Nephron (organoid): Measurements from ENCODE around the gene TMCO4.

Experiments
- H3K27ac Mint-ChIP-seq, 3 experiments: 2 replicates each; pipeline ENCODE4 v1.8.0; 2020; ENCODE audit warnings: mixed read lengths in 3 of 3, mild to moderate bottlenecking in 2 of 3, moderate library complexity in 1 of 3
- H3K27me3 Mint-ChIP-seq: 2 replicates; pipeline ENCODE4 v1.8.0; 2021; ENCODE audit warnings: low read depth, mild to moderate bottlenecking, moderate library complexity, mixed read lengths
- H3K36me3 Mint-ChIP-seq: 2 replicates; pipeline ENCODE4 v1.8.0; 2020; ENCODE audit warnings: low read depth, mixed read lengths
- H3K4me1 Mint-ChIP-seq: 2 replicates; pipeline ENCODE4 v1.8.0; 2020; ENCODE audit warnings: mixed read lengths
- H3K4me3 Mint-ChIP-seq, 3 experiments: 2 replicates each; pipeline ENCODE4 v1.8.0; 2020; ENCODE audit warnings: mild to moderate bottlenecking in 3 of 3, mixed read lengths in 3 of 3, moderate library complexity in 2 of 3
- H3K9me3 Mint-ChIP-seq: 2 replicates; pipeline ENCODE4 v1.8.0; 2020; ENCODE audit warnings: mixed read lengths
- CTCF ChIP-seq, 3 experiments: fragments of 200-600 bp; sonication (generic); IDR thresholded peaks; one replicate each; pipeline ENCODE4 v1.5.0; 2021; ENCODE audit warnings: antibody characterized with exemption in 3 of 3; ENCODE audit not compliant: unreplicated experiment in 3 of 3

The TMCO4 gene

GRCh38 chr1:19800076-19800804, 524 bp upstream of the TMCO4 start:
- TF ChIP-seq CTCF (IDR thresholded peaks at IDR 0.05; ENCODE audit: unreplicated experiment in 3 of 3), result no peak
- Mint-ChIP-seq H3K27ac (peak overlapping the region; percentile 80 to 91 (median 89)), H3K4me3 (peak overlapping the region; percentile 80 to 91 (median 86)), H3K9me3 (no peaks in the 10 kb centered on the region), H3K36me3 (no peaks in the 10 kb centered on the region), H3K4me1 (peaks cover 6% of the 10 kb centered on the region), H3K27me3 (peaks cover 30% of the 10 kb centered on the region)

GRCh38 chr1:19798486-19799229, 1.1 kb downstream of the TMCO4 start:
- Mint-ChIP-seq H3K9me3 (no peaks in the 10 kb centered on the region), H3K27me3 (peaks cover 25% of the 10 kb centered on the region), H3K36me3 (peaks cover 3% of the 10 kb centered on the region), H3K4me1 (peaks cover 6% of the 10 kb centered on the region), H3K4me3 (peak overlapping the region; percentile 72 to 81 (median 81)), H3K27ac (peak overlapping the region; percentile 42 to 79 (median 52))
- TF ChIP-seq CTCF (IDR thresholded peaks at IDR 0.05; ENCODE audit: unreplicated experiment in 3 of 3), result no peak

GRCh38 chr1:19797827-19798226, 1.9 kb downstream of the TMCO4 start:
- H3K36me3 Mint-ChIP-seq, result peaks cover 3% of the 10 kb centered on the region
- peak overlapping the region; percentile 6 to 70 (median 52) for H3K27ac Mint-ChIP-seq
- peaks cover 6% of the 10 kb centered on the region for H3K4me1 Mint-ChIP-seq
- peak overlapping the region; percentile 15 to 68 (median 43) for H3K4me3 Mint-ChIP-seq
- no peaks in the 10 kb centered on the region for H3K9me3 Mint-ChIP-seq
- H3K27me3 Mint-ChIP-seq, result peaks cover 25% of the 10 kb centered on the region
- TF ChIP-seq CTCF (IDR thresholded peaks at IDR 0.05; ENCODE audit: unreplicated experiment in 3 of 3), result no peak

- Mint-ChIP-seq H3K27me3 (peaks cover 4% of the 10 kb centered on the region), H3K36me3 (peaks cover 14% of the 10 kb centered on the region), H3K4me3 (no peak overlapping the region), H3K9me3 (no peaks in the 10 kb centered on the region), H3K27ac (no peak overlapping the region), H3K4me1 (no peaks in the 10 kb centered on the region)
- no peak for TF ChIP-seq CTCF (IDR thresholded peaks at IDR 0.05; ENCODE audit: unreplicated experiment in 3 of 3)
Observed at GRCh38 chr1:19794583-19794982, 5.1 kb downstream of the TMCO4 start.

- Mint-ChIP-seq H3K9me3 (no peaks in the 10 kb centered on the region), H3K27ac (no peak overlapping the region), H3K36me3 (peaks cover 14% of the 10 kb centered on the region), H3K4me1 (no peaks in the 10 kb centered on the region), H3K27me3 (peaks cover 4% of the 10 kb centered on the region), H3K4me3 (no peak overlapping the region)
- no peak for TF ChIP-seq CTCF (IDR thresholded peaks at IDR 0.05; ENCODE audit: unreplicated experiment in 3 of 3)
Observed at GRCh38 chr1:19793360-19794046, 6.2 kb downstream of the TMCO4 start.
